HFFc6 (cell line): Measurements from ENCODE around the gene CNTNAP5. TPM values are rescaled to one million over a fixed set of nuclear protein-coding genes. Genes with fewer than 3 reads are reported as not detected.

Source experiments
- DNase-seq: peaks from one replicate; pipeline ENCODE4 v3.0.0-alpha.2; 2018
- H3K27ac Mint-ChIP-seq: 2 replicates; pipeline ENCODE4 v1.8.0; 2020; ENCODE audit warnings: mild to moderate bottlenecking, mixed read lengths
- H3K27me3 Mint-ChIP-seq: 2 replicates; pipeline ENCODE4 v1.8.0; 2021; ENCODE audit warnings: mild to moderate bottlenecking, moderate library complexity, mixed read lengths; ENCODE audit not compliant: insufficient read depth
- H3K36me3 Mint-ChIP-seq: 2 replicates; pipeline ENCODE4 v1.8.0; 2021; ENCODE audit warnings: low read depth, mixed read lengths
- H3K4me1 Mint-ChIP-seq: 2 replicates; pipeline ENCODE4 v1.8.0; 2020; ENCODE audit warnings: low read depth, mixed read lengths
- H3K4me3 Mint-ChIP-seq: 2 replicates; pipeline ENCODE4 v1.8.0; 2020; ENCODE audit warnings: mild to moderate bottlenecking, moderate library complexity, mixed read lengths
- H3K9me3 Mint-ChIP-seq: 2 replicates; pipeline ENCODE4 v1.8.0; 2020; ENCODE audit warnings: mild to moderate bottlenecking, mixed read lengths
- CTCF ChIP-seq: fragments of 200-600 bp; sonication (generic); IDR thresholded peaks from 2 replicates; pipeline ENCODE4 v1.5.0; 2021; ENCODE audit warnings: antibody characterized with exemption, mild to moderate bottlenecking
- total RNA-seq, 6 experiments: library from RNA; stranded (reverse); fragmentation: NEBNext Ultra II Directional; extraction: Animal tissue kit (Norgen Biotek cat#: 25700); gene quantifications; 2 replicates in 1 of 6; 3 replicates in 5 of 6; pipeline ENCODE4 v1.2.3, GENCODE V29; 2021

CNTNAP5 gene
- total RNA-seq, 6 experiments from 2014 or later, result not detected

GRCh38 chr2:124032799-124033198, 7.7 kb downstream of the CNTNAP5 start:
- no peak for TF ChIP-seq CTCF
- no peaks in the 10 kb centered on the region for H3K36me3 Mint-ChIP-seq
- no peaks in the 10 kb centered on the region for H3K27me3 Mint-ChIP-seq
- no peaks in the 10 kb centered on the region for H3K4me1 Mint-ChIP-seq
- no peak overlapping the region for H3K4me3 Mint-ChIP-seq
- no peak overlapping the region for H3K27ac Mint-ChIP-seq
- peaks cover 8% of the 10 kb centered on the region for H3K9me3 Mint-ChIP-seq
- DNase-seq, result no peak

GRCh38 chr2:124034265-124034664, 9.2 kb downstream of the CNTNAP5 start:
- Mint-ChIP-seq H3K9me3 (peaks cover 8% of the 10 kb centered on the region), H3K36me3 (no peaks in the 10 kb centered on the region), H3K4me3 (no peak overlapping the region), H3K27ac (no peak overlapping the region), H3K27me3 (no peaks in the 10 kb centered on the region), H3K4me1 (no peaks in the 10 kb centered on the region)
- TF ChIP-seq CTCF, result no peak
- no peak for DNase-seq

- no peak for TF ChIP-seq CTCF
- Mint-ChIP-seq H3K4me3 (no peak overlapping the region), H3K36me3 (no peaks in the 10 kb centered on the region), H3K9me3 (peaks cover 8% of the 10 kb centered on the region), H3K27me3 (no peaks in the 10 kb centered on the region), H3K27ac (no peak overlapping the region), H3K4me1 (no peaks in the 10 kb centered on the region)
- no peak for DNase-seq
Observed at GRCh38 chr2:124035001-124035400, 9.9 kb downstream of the CNTNAP5 start.

GRCh38 chr2:124039032-124039431, 13.9 kb downstream of the CNTNAP5 start:
- Mint-ChIP-seq H3K27me3 (no peaks in the 10 kb centered on the region; the same call in 1 of the 2 replicates), H3K36me3 (no peaks in the 10 kb centered on the region), H3K27ac (no peak overlapping the region), H3K4me1 (no peaks in the 10 kb centered on the region), H3K9me3 (peaks cover 26% of the 10 kb centered on the region), H3K4me3 (no peak overlapping the region)
- DNase-seq, result no peak
- TF ChIP-seq CTCF, result no peak

GRCh38 chr2:124039762-124040291, 14.7 kb downstream of the CNTNAP5 start:
- Mint-ChIP-seq H3K9me3 (peaks cover 30% of the 10 kb centered on the region), H3K27ac (no peak overlapping the region), H3K27me3 (no peaks in the 10 kb centered on the region; the same call in 1 of the 2 replicates), H3K36me3 (no peaks in the 10 kb centered on the region; the same call in 1 of the 2 replicates), H3K4me1 (no peaks in the 10 kb centered on the region), H3K4me3 (no peak overlapping the region)
- no peak for TF ChIP-seq CTCF
- DNase-seq, result no peak

- TF ChIP-seq CTCF, result no peak
- Mint-ChIP-seq H3K9me3 (peaks cover 48% of the 10 kb centered on the region), H3K4me1 (no peaks in the 10 kb centered on the region), H3K27me3 (no peaks in the 10 kb centered on the region; the same call in 1 of the 2 replicates), H3K4me3 (no peak overlapping the region), H3K36me3 (no peaks in the 10 kb centered on the region; the same call in 1 of the 2 replicates), H3K27ac (no peak overlapping the region)
- DNase-seq, result no peak
Observed at GRCh38 chr2:124045894-124046293, 20.8 kb downstream of the CNTNAP5 start.
